Type B pancreatic cell (in vitro differentiated cells): ENCODE data around the gene SCLY. TPM values are rescaled to one million over a fixed set of nuclear protein-coding genes. Genes with fewer than 3 reads are reported as not detected.

Experiments
- DNase-seq: peaks from one replicate; pipeline ENCODE4 v3.0.0; 2021; ENCODE audit warnings: mixed read lengths; ENCODE audit not compliant: unreplicated experiment; ENCODE audit errors: extremely low spot score
- H3K27ac Mint-ChIP-seq: 2 replicates; pipeline ENCODE4 v1.8.0; 2021; ENCODE audit warnings: mild to moderate bottlenecking, mixed read lengths
- H3K27me3 Mint-ChIP-seq: 2 replicates; pipeline ENCODE4 v1.8.0; 2021; ENCODE audit warnings: mixed read lengths
- H3K36me3 Mint-ChIP-seq: 2 replicates; pipeline ENCODE4 v1.8.0; 2021; ENCODE audit warnings: mixed read lengths
- H3K4me1 Mint-ChIP-seq: one replicate; pipeline ENCODE4 v1.8.0; 2021; ENCODE audit warnings: mixed read lengths; ENCODE audit not compliant: unreplicated experiment
- H3K4me3 Mint-ChIP-seq: 2 replicates; pipeline ENCODE4 v1.8.0; 2021; ENCODE audit warnings: mild to moderate bottlenecking, mixed read lengths
- H3K9me3 Mint-ChIP-seq: 2 replicates; pipeline ENCODE4 v1.8.0; 2021; ENCODE audit warnings: mixed read lengths
- CTCF ChIP-seq: fragments of 200-600 bp; sonication (generic); conservative IDR thresholded peaks from 2 replicates; pipeline ENCODE4 v1.5.0; 2021; ENCODE audit warnings: antibody characterized with exemption, mild to moderate bottlenecking
- total RNA-seq: library from RNA; stranded (reverse); gene quantifications from 2 replicates; pipeline ENCODE4 v1.2.1, GENCODE V29; 2021; ENCODE audit warnings: low replicate concordance

Gene SCLY
- total RNA-seq, 1 donor from 2014 or later, result 34.5 TPM

GRCh38 chr2:238148981-238149380 is 88.2 kb downstream of the SCLY start:
- Mint-ChIP-seq H3K27ac (no peak overlapping the region), H3K4me1 (no peaks in the 10 kb centered on the region), H3K36me3 (no peaks in the 10 kb centered on the region), H3K9me3 (no peaks in the 10 kb centered on the region), H3K27me3 (no peaks in the 10 kb centered on the region), H3K4me3 (no peak overlapping the region)
- TF ChIP-seq CTCF, result no peak
- no peak for DNase-seq

Other genes starting within 250 kb of the SCLY start
- 11.3 and 23.8 TPM in 2 replicates for gene RAMP1, start 201.4 kb upstream of the SCLY start, total RNA-seq
- gene UBE2F, start 94.0 kb upstream of the SCLY start, total RNA-seq, result 43.1 and 49.6 TPM in 2 replicates
- 0.12 and 0.24 TPM in 2 replicates for gene ESPNL, start 39.3 kb downstream of the SCLY start, total RNA-seq
- gene KLHL30, start 77.7 kb downstream of the SCLY start, total RNA-seq, result 0.07 TPM in 1 of 2 replicates, not detected in the other
- 0.29 and 3.8 TPM in 2 replicates for gene ERFE, start 98.0 kb downstream of the SCLY start, total RNA-seq
- gene ILKAP, start 142.7 kb downstream of the SCLY start, total RNA-seq, result 36.7 and 50.4 TPM in 2 replicates
- 12.0 and 24.4 TPM in 2 replicates for gene HES6, start 179.0 kb downstream of the SCLY start, total RNA-seq
- gene PER2, start 227.6 kb downstream of the SCLY start, total RNA-seq, result 14.0 and 15.5 TPM in 2 replicates